Measurements from ENCODE around the gene BMPER. TPM values are rescaled to one million over a fixed set of nuclear protein-coding genes. Genes with fewer than 3 reads are reported as not detected.

Gene BMPER
- total RNA-seq, 4 donors from 2014 or later, result 0.65 to 6.5 (median 3.5) TPM

DNA sequence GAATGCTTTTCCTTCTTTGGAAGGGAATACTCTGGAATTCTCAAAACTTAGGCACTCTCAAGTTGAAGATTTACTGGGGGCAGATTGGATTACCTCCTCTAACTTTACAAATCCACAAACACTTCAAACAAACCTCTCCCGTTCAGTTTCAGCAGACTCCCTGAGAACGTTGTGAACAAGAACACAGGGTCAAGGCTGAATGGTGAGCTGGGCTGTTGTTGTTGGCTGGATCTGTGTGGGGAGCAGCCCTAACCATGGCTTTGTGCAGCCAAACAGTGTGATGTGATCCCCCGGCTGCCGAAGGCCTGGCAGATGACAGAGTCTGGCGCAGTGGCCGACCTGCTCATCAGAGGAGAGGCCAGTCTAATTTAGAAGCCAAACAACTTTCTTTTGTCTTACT, 93.1 kb downstream of the BMPER start:
- Histone ChIP-seq H3K4me3 (no peak overlapping the region), H3K9me3 (no peaks in the 10 kb centered on the region), H3K27me3 (no peaks in the 10 kb centered on the region), H3K4me1 (no peaks in the 10 kb centered on the region), H3K27ac (replicated peaks in 1 of 4) (no peak overlapping the region), H3K36me3 (no peaks in the 10 kb centered on the region)
- intact Hi-C loops (cut with DNase I), result no loop called here
- no peak for DNase-seq (ENCODE audit: extremely low spot score)
- TF ChIP-seq POLR2A (IDR thresholded peaks at IDR 0.05; ENCODE audit: low read depth) (no peak), EP300 (IDR thresholded peaks at IDR 0.05) (no peak), POLR2AphosphoS5 (IDR thresholded peaks at IDR 0.05) (no peak)
- TF ChIP-seq, protein P1, sequence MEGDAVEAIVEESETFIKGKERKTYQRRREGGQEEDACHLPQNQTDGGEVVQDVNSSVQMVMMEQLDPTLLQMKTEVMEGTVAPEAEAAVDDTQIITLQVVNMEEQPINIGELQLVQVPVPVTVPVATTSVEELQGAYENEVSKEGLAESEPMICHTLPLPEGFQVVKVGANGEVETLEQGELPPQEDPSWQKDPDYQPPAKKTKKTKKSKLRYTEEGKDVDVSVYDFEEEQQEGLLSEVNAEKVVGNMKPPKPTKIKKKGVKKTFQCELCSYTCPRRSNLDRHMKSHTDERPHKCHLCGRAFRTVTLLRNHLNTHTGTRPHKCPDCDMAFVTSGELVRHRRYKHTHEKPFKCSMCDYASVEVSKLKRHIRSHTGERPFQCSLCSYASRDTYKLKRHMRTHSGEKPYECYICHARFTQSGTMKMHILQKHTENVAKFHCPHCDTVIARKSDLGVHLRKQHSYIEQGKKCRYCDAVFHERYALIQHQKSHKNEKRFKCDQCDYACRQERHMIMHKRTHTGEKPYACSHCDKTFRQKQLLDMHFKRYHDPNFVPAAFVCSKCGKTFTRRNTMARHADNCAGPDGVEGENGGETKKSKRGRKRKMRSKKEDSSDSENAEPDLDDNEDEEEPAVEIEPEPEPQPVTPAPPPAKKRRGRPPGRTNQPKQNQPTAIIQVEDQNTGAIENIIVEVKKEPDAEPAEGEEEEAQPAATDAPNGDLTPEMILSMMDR (IDR thresholded peaks at IDR 0.05), result no peak
- WGBS, result 72% methylated on average over 6 of the region's 6 CpGs

DNA sequence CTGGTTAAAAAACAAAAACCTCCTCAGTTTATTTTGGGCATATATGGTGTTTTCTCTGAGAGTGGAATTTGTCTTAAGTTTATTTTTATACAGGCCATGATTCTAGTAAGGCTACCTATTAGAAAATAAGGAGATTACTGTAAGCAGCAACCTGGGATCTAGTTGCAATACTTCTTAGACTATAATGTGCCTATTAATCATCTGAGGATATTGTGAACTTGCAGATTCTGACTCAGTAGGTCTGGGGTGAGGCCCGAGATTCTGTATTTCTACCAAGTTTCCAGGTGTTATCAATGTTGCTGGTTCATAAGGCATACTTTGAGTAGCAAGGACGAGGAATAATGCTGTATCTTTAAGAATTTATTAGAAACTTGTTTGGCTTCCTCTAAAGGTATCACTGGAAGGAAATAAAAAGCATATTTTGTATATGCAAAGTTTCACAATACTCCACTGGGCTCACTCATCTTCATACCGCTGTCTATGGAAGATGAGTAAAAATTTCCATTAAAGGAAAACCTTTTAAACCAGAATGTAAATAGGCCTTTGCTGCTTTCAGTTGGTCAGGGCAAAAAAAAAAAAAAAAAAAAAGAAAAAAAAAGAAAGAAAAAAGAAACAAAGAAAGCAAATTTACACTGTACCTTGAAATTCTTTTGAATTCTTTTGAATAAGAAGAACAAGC, 105.8 kb downstream of the BMPER start:
- TF ChIP-seq, protein P1 (IDR thresholded peaks at IDR 0.05), result no peak
- TF ChIP-seq POLR2AphosphoS5 (IDR thresholded peaks at IDR 0.05), result no peak
- TF ChIP-seq EP300 (IDR thresholded peaks at IDR 0.05), result no peak
- no peak for TF ChIP-seq POLR2A (IDR thresholded peaks at IDR 0.05; ENCODE audit: low read depth)
- no peak overlapping the region for H3K27ac ChIP-seq (replicated peaks in 1 of 4)
- H3K4me3 ChIP-seq, result no peak overlapping the region
- DNase-seq (ENCODE audit: extremely low spot score), result no peak
- no peaks in the 10 kb centered on the region for H3K27me3 ChIP-seq
- no peaks in the 10 kb centered on the region for H3K36me3 ChIP-seq
- H3K4me1 ChIP-seq, result peaks cover 0 to 10% (median 2%) of the 10 kb centered on the region in 4 donors
- intact Hi-C loops (cut with DNase I), result no loop called here
- 67% methylated on average over 3 of the region's 3 CpGs for WGBS
- H3K9me3 ChIP-seq, result no peaks in the 10 kb centered on the region

GRCh38 chr7:34011696-34012095, 106.4 kb downstream of the BMPER start:
- no peak for DNase-seq (ENCODE audit: extremely low spot score)
- no peak overlapping the region for H3K4me3 ChIP-seq
- H3K27ac ChIP-seq (replicated peaks in 1 of 4), result no peak overlapping the region
- WGBS, result 56% methylated on average over 1 of the region's 1 CpG
- no peaks in the 10 kb centered on the region for H3K27me3 ChIP-seq
- H3K4me1 ChIP-seq, result peaks cover 0 to 10% (median 2%) of the 10 kb centered on the region in 4 donors
- TF ChIP-seq EP300 (IDR thresholded peaks at IDR 0.05) (no peak), POLR2AphosphoS5 (IDR thresholded peaks at IDR 0.05) (no peak), POLR2A (IDR thresholded peaks at IDR 0.05; ENCODE audit: low read depth) (no peak)
- TF ChIP-seq, protein P1 (IDR thresholded peaks at IDR 0.05), result no peak
- no peaks in the 10 kb centered on the region for H3K9me3 ChIP-seq
- H3K36me3 ChIP-seq, result no peaks in the 10 kb centered on the region
- intact Hi-C loops (cut with DNase I), result no loop called here

- no peak for DNase-seq (ENCODE audit: extremely low spot score)
- Histone ChIP-seq H3K36me3 (no peaks in the 10 kb centered on the region), H3K9me3 (no peaks in the 10 kb centered on the region), H3K4me1 (peaks cover 0 to 10% (median 2%) of the 10 kb centered on the region in 4 donors), H3K27ac (replicated peaks in 1 of 4) (no peak overlapping the region), H3K4me3 (no peak overlapping the region), H3K27me3 (no peaks in the 10 kb centered on the region)
- WGBS, result 95% methylated on average over 1 of the region's 1 CpG
- no peak for TF ChIP-seq EP300 (IDR thresholded peaks at IDR 0.05)
- no peak for TF ChIP-seq POLR2A (IDR thresholded peaks at IDR 0.05; ENCODE audit: low read depth)
- TF ChIP-seq POLR2AphosphoS5 (IDR thresholded peaks at IDR 0.05), result no peak
- TF ChIP-seq, protein P1 (IDR thresholded peaks at IDR 0.05), result no peak
- intact Hi-C loops (cut with DNase I), result no loop called here
These were observed 108.1 kb downstream of the BMPER start for GRCh38 chr7:34013421-34013820.

- H3K4me1 ChIP-seq, result peaks cover 0 to 10% (median 2%) of the 10 kb centered on the region in 4 donors
- no peak for DNase-seq (ENCODE audit: extremely low spot score)
- TF ChIP-seq POLR2A (IDR thresholded peaks at IDR 0.05; ENCODE audit: low read depth) (no peak), POLR2AphosphoS5 (IDR thresholded peaks at IDR 0.05) (no peak), EP300 (IDR thresholded peaks at IDR 0.05) (no peak)
- TF ChIP-seq, protein P1 (IDR thresholded peaks at IDR 0.05), result no peak
- H3K27me3 ChIP-seq, result no peaks in the 10 kb centered on the region
- intact Hi-C loops (cut with DNase I), result no loop called here
- H3K9me3 ChIP-seq, result no peaks in the 10 kb centered on the region
- H3K36me3 ChIP-seq, result no peaks in the 10 kb centered on the region
- no peak overlapping the region for H3K4me3 ChIP-seq
- H3K27ac ChIP-seq (replicated peaks in 1 of 4), result no peak overlapping the region
- 80% methylated on average over 4 of the region's 4 CpGs for WGBS
These were observed 110.3 kb downstream of the BMPER start for GRCh38 chr7:34015651-34016050.

All from esophagus muscularis mucosa (tissue), 4 donors.